Activated T-cell treated with anti-CD3 and anti-CD28 coated beads for 1 hour (primary cell): Measurements from ENCODE around the gene UBB.

ENCODE experiments used
- DNase-seq: peaks from one replicate; pipeline ENCODE4 v3.0.0-alpha.2; 2020; ENCODE audit warnings: low read depth

The UBB gene

GRCh38 chr17:16418685-16419068 lies 37.8 kb downstream of the UBB start:
- no peak for DNase-seq

DNA sequence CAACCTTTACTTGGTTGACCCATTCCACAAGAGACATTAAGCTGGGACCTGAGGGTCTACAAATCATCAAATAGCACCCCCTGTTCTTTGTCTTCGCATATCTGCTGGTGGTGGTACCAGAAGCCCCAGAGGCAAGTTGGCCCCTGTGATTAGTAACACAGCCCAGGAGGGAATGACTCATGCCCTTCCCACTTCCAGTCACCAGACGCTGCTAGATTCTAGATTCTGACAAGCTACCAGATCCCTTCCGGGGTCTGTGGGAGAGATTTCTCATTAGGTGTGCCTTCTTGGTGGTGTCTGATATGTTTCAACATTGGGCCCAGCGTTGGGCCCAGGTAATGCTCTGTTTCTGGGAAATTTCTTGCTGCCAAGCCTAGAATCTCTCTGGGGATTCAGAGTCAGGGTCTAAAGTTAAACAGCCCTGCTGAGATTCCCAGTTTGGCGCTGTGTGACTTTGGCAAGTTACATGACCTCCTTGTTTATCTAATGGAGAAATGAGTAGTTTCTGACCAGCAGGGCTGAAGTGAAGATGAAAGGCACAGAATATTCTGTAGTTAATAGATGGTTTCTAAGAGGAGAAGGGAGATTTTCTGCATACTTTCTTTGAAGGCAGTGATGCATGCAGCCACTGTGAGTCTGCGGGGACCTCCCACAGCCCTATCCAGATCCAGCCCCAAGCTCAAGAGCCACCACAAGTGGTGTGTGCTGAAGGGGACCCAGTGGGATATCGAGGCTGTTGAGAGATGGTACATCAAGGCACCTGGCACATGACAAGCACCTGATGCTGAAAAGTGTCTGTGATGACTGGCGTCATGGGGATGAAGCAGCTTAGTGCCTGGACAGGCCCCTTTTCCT lies 38.4 kb downstream of the UBB start:
- DNase-seq: no peak

GRCh38 chr17:16419929-16420271 lies 39.0 kb downstream of the UBB start:
- no peak for DNase-seq

DNA sequence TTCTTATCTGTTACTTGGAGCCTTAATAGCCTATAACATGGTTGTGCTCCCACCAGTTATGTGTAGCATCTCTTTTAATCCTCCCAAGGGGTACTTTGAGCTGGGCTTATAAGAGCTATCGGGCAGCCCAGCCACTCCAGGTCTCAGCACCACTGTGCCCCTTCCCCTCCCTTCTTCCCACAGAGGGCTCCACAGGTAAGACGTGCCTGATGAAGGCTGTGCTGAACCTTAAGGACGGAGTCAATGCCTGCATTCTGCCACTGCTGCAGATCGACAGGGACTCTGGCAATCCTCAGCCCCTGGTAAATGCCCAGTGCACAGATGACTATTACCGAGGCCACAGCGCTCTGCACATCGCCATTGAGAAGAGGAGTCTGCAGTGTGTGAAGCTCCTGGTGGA lies 41.5 kb downstream of the UBB start:
- DNase-seq: no peak

DNA sequence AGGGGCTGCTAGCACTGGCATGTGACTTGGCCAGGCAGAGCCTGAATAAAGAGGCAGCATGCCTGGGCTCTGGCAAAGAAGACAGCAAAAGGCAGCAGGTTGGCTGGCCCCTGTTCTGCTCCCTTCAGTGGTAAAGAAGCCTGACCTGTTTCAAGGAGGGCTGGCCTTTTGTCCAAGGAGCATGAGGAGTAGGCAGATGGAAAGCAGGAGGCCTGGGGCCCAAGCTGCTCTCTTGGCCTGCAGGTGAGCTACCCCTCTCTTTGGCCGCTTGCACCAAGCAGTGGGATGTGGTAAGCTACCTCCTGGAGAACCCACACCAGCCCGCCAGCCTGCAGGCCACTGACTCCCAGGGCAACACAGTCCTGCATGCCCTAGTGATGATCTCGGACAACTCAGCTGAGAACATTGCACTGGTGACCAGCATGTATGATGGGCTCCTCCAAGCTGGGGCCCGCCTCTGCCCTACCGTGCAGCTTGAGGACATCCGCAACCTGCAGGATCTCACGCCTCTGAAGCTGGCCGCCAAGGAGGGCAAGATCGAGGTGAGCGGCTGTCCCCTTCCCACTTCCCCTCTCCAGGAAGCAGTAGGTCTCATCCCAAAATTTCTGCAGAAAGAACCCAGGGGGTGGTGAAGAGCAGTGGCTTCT lies 42.5 kb downstream of the UBB start:
- no peak for DNase-seq

DNA sequence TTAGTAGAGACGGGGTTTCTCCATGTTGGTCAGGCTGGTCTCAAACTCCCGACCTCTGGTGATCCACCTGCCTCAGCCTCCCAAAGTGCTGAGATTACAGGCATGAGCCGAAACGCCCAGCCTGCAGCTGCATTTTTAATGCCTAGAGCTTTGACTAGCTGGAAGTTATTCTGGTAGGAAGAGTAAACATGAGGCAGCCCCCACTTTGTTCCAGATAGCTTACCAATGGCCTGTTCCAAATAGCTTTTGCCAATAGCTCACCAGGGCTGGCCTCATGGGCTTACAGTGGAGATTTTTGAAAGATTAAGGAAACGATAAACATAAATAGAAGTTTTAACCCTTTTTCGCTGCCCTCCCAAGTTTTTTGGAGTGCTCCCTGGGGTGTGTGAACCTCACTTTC lies 44.3 kb downstream of the UBB start:
- no peak for DNase-seq

- no peak for DNase-seq
Observed at GRCh38 chr17:16425698-16426659, 45.1 kb downstream of the UBB start.

GRCh38 chr17:16427020-16427419 lies 46.1 kb downstream of the UBB start:
- no peak for DNase-seq

DNA sequence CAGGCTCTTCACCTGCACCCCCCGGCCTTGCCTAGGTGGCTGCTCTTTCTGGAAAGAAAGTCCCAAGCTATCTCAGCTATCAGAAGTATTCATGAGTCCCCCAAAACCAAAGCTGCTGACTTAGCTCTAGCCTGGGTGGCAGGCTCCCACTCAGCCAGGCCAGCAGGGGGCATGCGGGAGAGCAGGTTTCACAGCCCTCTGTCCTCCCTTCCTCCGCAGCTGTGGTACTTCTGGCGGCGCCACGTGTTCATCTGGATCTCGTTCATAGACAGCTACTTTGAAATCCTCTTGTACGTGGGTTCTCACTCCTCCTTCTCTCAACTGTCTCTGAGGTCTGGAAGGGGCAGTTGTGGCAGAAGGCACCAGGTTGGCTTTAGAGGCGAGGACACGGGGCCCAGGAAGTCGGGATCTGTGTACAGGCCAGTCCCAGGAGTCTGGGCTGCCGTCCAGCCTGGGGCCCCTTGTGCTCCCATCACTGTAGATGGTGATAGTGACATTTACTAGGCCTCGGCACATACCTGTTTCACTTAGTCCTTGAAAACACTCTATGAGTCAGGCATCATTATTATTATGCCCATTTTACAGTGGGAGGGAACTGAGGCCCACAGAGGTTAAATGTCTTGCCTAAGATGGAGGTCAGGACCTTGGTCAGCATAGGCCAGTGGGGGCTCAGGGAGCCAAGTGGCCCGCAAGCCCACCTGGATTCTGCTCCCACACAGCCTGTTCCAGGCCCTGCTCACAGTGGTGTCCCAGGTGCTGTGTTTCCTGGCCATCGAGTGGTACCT lies 47.4 kb downstream of the UBB start:
- DNase-seq: peak; percentile 40

DNA sequence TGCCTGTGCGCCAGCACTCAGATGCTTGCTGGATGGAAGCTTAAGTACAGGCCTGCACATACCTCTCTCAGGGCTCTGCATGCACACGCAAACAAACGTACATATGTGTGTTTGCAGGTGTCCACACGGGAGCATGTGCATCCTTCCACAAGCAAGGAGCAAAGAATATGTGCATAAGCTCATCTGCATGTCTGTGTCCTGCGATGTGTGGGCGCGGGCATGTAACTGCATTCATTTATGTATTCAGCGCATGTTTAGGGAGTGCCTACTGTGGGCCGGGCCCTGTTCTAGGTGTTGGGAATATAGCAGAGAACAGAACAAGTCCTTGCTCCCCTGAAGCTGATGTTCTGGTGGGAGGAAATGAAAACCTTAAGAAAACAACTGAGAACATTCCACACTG lies 48.2 kb downstream of the UBB start:
- no peak for DNase-seq

DNA sequence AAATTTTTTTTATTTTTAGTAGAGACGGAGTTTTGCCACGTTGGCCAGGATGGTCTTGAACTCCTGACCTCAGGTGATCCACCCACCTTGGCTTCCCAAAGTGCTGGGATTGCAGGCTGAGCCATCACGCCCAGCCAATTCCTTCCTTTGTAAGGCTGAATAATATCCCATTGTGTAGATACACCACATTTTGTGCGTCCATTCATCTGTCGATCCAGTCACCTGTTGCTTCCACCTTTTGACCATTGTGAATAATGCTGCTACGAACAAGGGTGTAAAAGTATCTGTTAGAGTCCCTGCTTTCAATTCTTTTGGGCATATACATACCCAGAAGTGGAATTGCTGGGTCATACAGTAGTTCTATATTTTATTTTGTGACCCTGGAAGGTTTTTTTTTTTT lies 49.8 kb downstream of the UBB start:
- no peak for DNase-seq

GRCh38 chr17:16432017-16432416 lies 51.1 kb downstream of the UBB start:
- DNase-seq: no peak
